Ovary (tissue), 9 donors: ENCODE results near the gene ERP44. TPM values are rescaled to one million over a fixed set of nuclear protein-coding genes. Genes with fewer than 3 reads are reported as not detected.

Experiments
- DNase-seq, 5 donors: peaks; one replicate each; pipeline ENCODE4 v3.0.0-alpha.2; 2019 to 2020
- H3K27ac ChIP-seq, 2 donors: fragments of 200-600 bp; one replicate each; pipeline versions ENCODE4 v1.5.1 to v1.8.0; 2019 to 2022
- H3K27me3 ChIP-seq: fragments of 200-600 bp; one replicate; pipeline ENCODE4 v1.8.0; 2022
- H3K36me3 ChIP-seq: fragments of 200-600 bp; sonication (generic); one replicate; pipeline ENCODE4 v1.5.1; 2019
- H3K4me1 ChIP-seq: one replicate; pipeline ENCODE4 v1.8.1; 2013; ENCODE audit warnings: mild to moderate bottlenecking, moderate library complexity; ENCODE audit not compliant: insufficient read depth
- H3K4me3 ChIP-seq: fragments of 200-600 bp; sonication (generic); one replicate; pipeline ENCODE4 v1.5.1; 2017
- H3K9me3 ChIP-seq, 2 donors: fragments of 200-600 bp in 1 of 2; sonication (generic) in 1 of 2; one replicate each; pipeline versions ENCODE4 v1.5.1 to v1.8.1; 2013 to 2019; ENCODE audit warnings: mild to moderate bottlenecking in 1 of 2, moderate library complexity in 1 of 2
- CTCF ChIP-seq, 3 donors: fragments of 450-650 bp in 2 of 3; fragments of 200-600 bp in 1 of 3; IDR thresholded peaks; one replicate each; pipeline versions ENCODE4 v1.5.1 to v1.8.0; 2016 to 2022; ENCODE audit warnings: antibody characterized with exemption in 3 of 3, mild to moderate bottlenecking in 1 of 3
- EP300 ChIP-seq: sonication (generic); formaldehyde crosslinking; IDR thresholded peaks from one replicate; pipeline ENCODE4 v1.6.1; 2017; ENCODE audit warnings: antibody characterized with exemption
- POLR2A ChIP-seq: fragments of 450-650 bp; IDR thresholded peaks from one replicate; pipeline ENCODE4 v1.6.1; 2017; ENCODE audit warnings: antibody characterized with exemption, mild to moderate bottlenecking, moderate library complexity
- WGBS, 3 donors: extraction: QIAGEN DNeasy Blood & Tissue Kit in 1 of 3; methylation state at CpG; one replicate each; pipeline versions ENCODE4 v1.1.5 to v1.1.7; 2013 to 2017; 5-methylcytosine and 5-hydroxymethylcytosine counted together
- intact Hi-C, 4 donors: fragments of 100-400 bp; cut with DNase I; formaldehyde crosslinking; loops; one replicate each; pipeline versions ENCODE4 v1.11.0 to v1.15.1; 2022 to 2023
- polyA plus RNA-seq, 2 donors: library from polyadenylated mRNA; stranded (reverse); fragments of 200-250 nt in 1 of 2; fragments of 350-450 nt in 1 of 2; fragmentation: Illumina TruSeq in 1 of 2; extraction: RNeasy Lipid Tissue Mini Kit (QIAGEN cat#74804) in 1 of 2; gene quantifications; one replicate each; pipeline ENCODE4 v1.2.3, GENCODE V29; 2013 to 2014
- total RNA-seq, 7 donors: library from RNA; depleted of rRNA in 2 of 7; stranded (reverse); fragments of >200 nt in 2 of 7; fragmentation: NEBNext Ultra II Directional in 3 of 7; extraction: Animal tissue kit (Norgen Biotek cat#: 25700) in 3 of 7; gene quantifications; one replicate each; pipeline versions ENCODE4 v1.1.0 to v1.2.4, GENCODE V29; 2016 to 2023
- donor health status: DM: no; HTN: no; CAD: no; lungs with moderate emphysema.
- donor health status: DM: no; HTN: no; CAD: no.
- donor health status: Bipolar disorder and iron deficiency.
- donor health status: DM: yes; HTN: yes; CAD: no.
- donor health status: DM: no; HTN: no; CAD: no.
- donor health status: DM: yes; HTN: yes; CAD: no.

ERP44 gene
- total and polyA plus RNA-seq, 9 donors, result 7.0 to 26.4 (median 12.6) TPM

GRCh38 chr9:100104314-100104713, 5.5 kb upstream of the ERP44 start:
- intact Hi-C loops, result no loop called here
- no peaks in the 10 kb centered on the region for H3K27me3 ChIP-seq
- DNase-seq, result no peak
- TF ChIP-seq POLR2A, result no peak
- no peak for TF ChIP-seq CTCF (IDR thresholded peaks at IDR 0.05)
- TF ChIP-seq EP300, result no peak
- peaks cover 3% of the 10 kb centered on the region for H3K4me1 ChIP-seq
- 85 to 88% (median 88%) methylated on average over 4 of the region's 4 CpGs for WGBS, 3 donors
- no peaks in the 10 kb centered on the region for H3K36me3 ChIP-seq
- no peak overlapping the region for H3K4me3 ChIP-seq
- H3K9me3 ChIP-seq, result no peaks in the 10 kb centered on the region
- no peak overlapping the region for H3K27ac ChIP-seq

DNA sequence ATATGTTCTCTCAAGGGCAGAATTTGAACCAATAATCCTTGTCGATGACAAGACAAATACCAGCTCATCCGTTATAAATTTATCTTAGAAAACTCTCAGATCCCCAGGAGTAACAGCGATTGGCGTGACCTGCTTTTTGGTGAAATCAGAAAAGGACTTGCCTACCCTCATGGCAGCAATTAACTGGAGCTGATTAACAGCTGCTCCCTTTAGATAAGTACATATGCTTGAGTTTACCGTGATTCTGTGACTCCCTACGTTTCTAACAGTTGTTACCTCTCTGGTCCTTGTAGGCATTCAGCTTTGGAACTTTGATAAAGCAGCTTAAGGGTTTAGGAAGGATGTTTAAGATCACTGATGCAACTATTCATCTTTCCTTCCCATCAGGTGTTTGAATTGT, 2.8 kb upstream of the ERP44 start:
- H3K36me3 ChIP-seq, result no peaks in the 10 kb centered on the region
- H3K27ac ChIP-seq, result no peak overlapping the region

GRCh38 chr9:100100146-100100667, 1.4 kb upstream of the ERP44 start:
- 63 to 73% (median 66%) methylated on average over 2 of the region's 2 CpGs for WGBS, 3 donors
- intact Hi-C loops, result no loop called here

More for the DNA sequence above, 2.8 kb upstream of the ERP44 start:
- intact Hi-C loops, result no loop called here
- no peak for DNase-seq
- H3K27me3 ChIP-seq, result no peaks in the 10 kb centered on the region
- no peak overlapping the region for H3K4me3 ChIP-seq
- TF ChIP-seq EP300, result no peak
- TF ChIP-seq CTCF (IDR thresholded peaks at IDR 0.05), result no peak
- TF ChIP-seq POLR2A, result no peak
- 80 to 85% (median 84%) methylated on average over 6 of the region's 6 CpGs for WGBS, 3 donors
- H3K4me1 ChIP-seq, result peaks cover 3% of the 10 kb centered on the region
- no peaks in the 10 kb centered on the region for H3K9me3 ChIP-seq

DNA sequence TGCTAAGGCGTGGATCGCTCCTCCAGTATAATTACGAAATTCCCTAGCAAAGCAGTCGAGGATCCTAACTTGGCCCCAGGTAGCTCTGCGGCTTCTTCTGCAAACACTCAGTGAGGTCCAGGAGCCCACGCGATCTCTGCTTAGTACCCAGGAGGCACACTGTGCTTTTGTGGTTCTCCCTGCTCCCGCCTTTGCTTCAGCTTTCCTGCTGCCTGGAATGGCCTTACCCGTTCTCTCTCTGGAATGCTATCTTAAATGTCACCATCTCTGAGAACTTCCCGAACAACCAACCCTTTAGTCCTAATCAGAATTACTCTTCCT, 882 bp upstream of the ERP44 start:
- WGBS, 3 donors, result 1% methylated on average over 10 of the region's 10 CpGs
- Histone ChIP-seq H3K9me3 (no peaks in the 10 kb centered on the region), H3K4me1 (peaks cover 3% of the 10 kb centered on the region), H3K27me3 (no peaks in the 10 kb centered on the region), H3K27ac (peak overlapping the region; percentile 50 to 79), H3K4me3 (peak overlapping the region; percentile 63), H3K36me3 (no peaks in the 10 kb centered on the region)
- no peak for TF ChIP-seq EP300
- intact Hi-C loops, result no loop called here
- peak in 3 of 5 donors; percentile 11 to 47 (median 31) for DNase-seq

More at GRCh38 chr9:100100146-100100667, 1.4 kb upstream of the ERP44 start:
- TF ChIP-seq POLR2A (no peak), EP300 (no peak), CTCF (IDR thresholded peaks at IDR 0.05) (no peak)
- peak overlapping the region in 1 of 2 donors; percentile 79 for H3K27ac ChIP-seq
- H3K9me3 ChIP-seq, result no peaks in the 10 kb centered on the region
- no peaks in the 10 kb centered on the region for H3K36me3 ChIP-seq
- no peaks in the 10 kb centered on the region for H3K27me3 ChIP-seq
- peaks cover 3% of the 10 kb centered on the region for H3K4me1 ChIP-seq
- peak overlapping the region; percentile 63 for H3K4me3 ChIP-seq
- DNase-seq, result no peak

GRCh38 chr9:100098046-100098886, 534 bp downstream of the ERP44 start:
- 1 to 2% (median 2%) methylated on average over 37 of the region's 37 CpGs for whole genome bisulfite sequencing, 3 donors
- H3K36me3 ChIP-seq, result no peaks in the 10 kb centered on the region
- peaks cover 3% of the 10 kb centered on the region for H3K4me1 ChIP-seq
- no peaks in the 10 kb centered on the region for H3K9me3 ChIP-seq
- no peaks in the 10 kb centered on the region for H3K27me3 ChIP-seq
- peak overlapping the region in 1 of 2 donors; percentile 42 for H3K27ac ChIP-seq
- intact Hi-C loops, result no loop called here
- H3K4me3 ChIP-seq, result peak overlapping the region; percentile 63
- DNase-seq, result peak in 4 of 5 donors; percentile 11 to 44 (median 34)
- no peak for TF ChIP-seq CTCF (IDR thresholded peaks at IDR 0.05)
